ENCODE data around the gene RBMY1A1.
"Not testable (repeated sequence)": the region's sequence is repeated elsewhere in the genome, so short reads cannot be mapped to it uniquely, and the experiment has no call there.

Gene RBMY1A1

GRCh38 chrY:21534579-21534978 is at the start of gene RBMY1A1:
Gene RBMY1A1 (plus strand): TSS chrY:21534879. CDS start chrY:21536892, 2,013 bp downstream.
- DNase-seq (ENCODE audit: low read depth), result not testable (repeated sequence)

GRCh38 chrY:21511038-21511437 is 23.6 kb upstream of the RBMY1A1 start, which contains the start of gene RBMY1B:
Gene RBMY1B (plus strand): TSS chrY:21511338. CDS start chrY:21513351, 2,013 bp downstream.
- DNase-seq (ENCODE audit: low read depth), result not testable (repeated sequence)

- not testable (repeated sequence) for DNase-seq (ENCODE audit: low read depth)
Measured at GRCh38 chrY:21559316-21559984, 24.8 kb downstream of the RBMY1A1 start.

- DNase-seq (ENCODE audit: low read depth), result no peak
Measured at GRCh38 chrY:21585449-21585848, 50.8 kb downstream of the RBMY1A1 start.

GRCh38 chrY:21586454-21586853 is 51.8 kb downstream of the RBMY1A1 start:
- not testable (repeated sequence) for DNase-seq (ENCODE audit: low read depth)

- DNase-seq (ENCODE audit: low read depth), result no peak
Measured at GRCh38 chrY:21592059-21592458, 57.4 kb downstream of the RBMY1A1 start.

- DNase-seq (ENCODE audit: low read depth), result not testable (repeated sequence)
Measured at GRCh38 chrY:21596287-21596686, 61.6 kb downstream of the RBMY1A1 start.

Data from stimulated activated CD8-positive, alpha-beta memory T cell treated with anti-CD3 and anti-CD28 coated beads, Interleukin-7, amount 100 ng/mL, for 24 hours (primary cell).